CD4-positive, alpha-beta T cell treated with Interleukin-15 for 1 hour (primary cell): Measurements from ENCODE around the gene PDE11A.
"Not testable (repeated sequence)": the region's sequence is repeated elsewhere in the genome, so short reads cannot be mapped to it uniquely, and the experiment has no call there.

Source experiments
- DNase-seq: peaks from one replicate; pipeline ENCODE4 v3.0.0-alpha.2; 2020

PDE11A gene

DNA sequence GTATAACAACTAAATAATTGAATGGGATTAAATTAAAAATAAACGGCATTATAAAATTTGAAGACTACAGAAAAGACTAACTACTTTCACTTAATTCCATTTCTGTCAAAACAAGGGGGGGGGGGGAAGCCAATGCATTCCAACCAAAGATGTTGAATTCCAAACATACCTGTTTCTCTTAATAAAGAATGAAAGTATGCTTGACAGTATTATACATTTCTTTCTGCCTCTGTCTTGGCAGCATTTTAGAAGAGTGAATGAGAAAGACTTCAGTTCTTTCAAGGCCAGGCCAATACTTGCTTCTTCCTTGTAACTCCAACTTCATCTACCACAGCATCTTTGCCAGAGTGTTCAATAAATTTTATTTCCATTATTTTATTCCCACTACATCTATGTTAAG is 65.9 kb downstream of the PDE11A start:
- no peak for DNase-seq

GRCh38 chr2:178005756-178006155 is 66.8 kb downstream of the PDE11A start:
- no peak for DNase-seq

- DNase-seq = no peak
These were observed 70.5 kb downstream of the PDE11A start for GRCh38 chr2:178002038-178002437.

GRCh38 chr2:177998996-177999395 is 73.6 kb downstream of the PDE11A start:
- no peak for DNase-seq

- DNase-seq = no peak
These were observed 74.6 kb downstream of the PDE11A start for GRCh38 chr2:177998006-177998405.

GRCh38 chr2:177992992-177993391 is 79.6 kb downstream of the PDE11A start:
- DNase-seq = no peak

GRCh38 chr2:177989029-177989885 is 83.3 kb downstream of the PDE11A start:
- DNase-seq = no peak

DNA sequence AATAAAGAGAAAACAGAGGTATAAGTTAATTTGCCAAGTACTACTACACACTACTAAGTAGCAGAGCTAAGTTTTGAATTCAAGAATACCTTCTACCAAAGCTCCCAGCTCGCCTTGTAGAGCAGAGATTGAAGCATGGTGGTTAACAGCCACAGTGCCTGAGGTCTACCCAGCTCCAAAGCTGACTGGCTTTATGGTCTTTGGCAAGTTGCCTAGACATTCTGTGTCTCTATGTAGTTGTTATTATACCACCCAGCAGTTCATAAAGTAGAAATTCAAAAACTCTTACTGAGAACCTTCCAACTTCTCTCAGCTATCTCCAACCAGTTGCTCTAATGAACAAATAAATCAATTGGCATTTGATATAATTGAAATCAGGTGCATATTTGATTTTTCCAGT is 87.8 kb downstream of the PDE11A start:
- no peak for DNase-seq

- DNase-seq = no peak
These were observed 89.3 kb downstream of the PDE11A start for GRCh38 chr2:177983183-177983788.

DNA sequence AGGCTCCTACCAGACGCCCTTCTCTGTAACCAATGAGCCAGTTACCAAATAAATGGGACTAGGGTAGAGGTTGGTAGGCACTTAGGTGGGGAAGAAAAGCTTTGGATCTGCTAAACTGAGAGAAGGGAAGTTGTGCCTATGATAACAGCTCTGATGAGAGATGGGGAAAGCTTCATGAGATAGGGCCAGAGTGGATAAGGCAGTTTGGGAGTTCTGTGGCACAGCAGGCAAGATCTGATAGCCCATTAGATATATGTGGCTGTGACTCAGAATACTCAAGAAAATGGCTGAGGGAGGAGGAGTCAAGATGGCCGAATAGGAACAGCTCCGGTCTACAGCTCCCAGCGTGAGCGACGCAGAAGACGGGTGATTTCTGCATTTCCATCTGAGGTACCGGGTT is 99.8 kb downstream of the PDE11A start:
- no peak for DNase-seq

DNA sequence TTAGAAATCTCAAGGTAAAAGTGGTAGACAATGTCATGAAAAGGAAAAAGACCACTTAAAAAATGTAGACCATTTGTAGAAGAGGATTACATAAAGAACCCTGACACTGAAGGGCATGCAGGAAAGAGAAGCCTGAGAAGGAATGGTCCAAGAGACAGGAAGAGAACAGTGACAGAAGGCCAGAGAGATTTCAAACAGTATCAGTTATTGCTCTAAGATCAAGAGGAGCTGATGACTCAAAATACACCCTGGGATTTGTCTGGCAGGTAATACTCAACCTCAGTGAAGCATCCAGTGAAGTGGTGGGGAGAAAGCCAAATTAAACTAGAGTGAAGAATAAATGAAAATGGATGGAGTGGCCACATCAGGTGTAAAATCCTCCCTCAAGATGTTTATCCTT is 100.5 kb downstream of the PDE11A start:
- DNase-seq = no peak

- no peak for DNase-seq
These were observed 101.7 kb downstream of the PDE11A start for GRCh38 chr2:177970670-177971454.

- DNase-seq = no peak
These were observed 107.7 kb downstream of the PDE11A start for GRCh38 chr2:177964892-177965291.

DNA sequence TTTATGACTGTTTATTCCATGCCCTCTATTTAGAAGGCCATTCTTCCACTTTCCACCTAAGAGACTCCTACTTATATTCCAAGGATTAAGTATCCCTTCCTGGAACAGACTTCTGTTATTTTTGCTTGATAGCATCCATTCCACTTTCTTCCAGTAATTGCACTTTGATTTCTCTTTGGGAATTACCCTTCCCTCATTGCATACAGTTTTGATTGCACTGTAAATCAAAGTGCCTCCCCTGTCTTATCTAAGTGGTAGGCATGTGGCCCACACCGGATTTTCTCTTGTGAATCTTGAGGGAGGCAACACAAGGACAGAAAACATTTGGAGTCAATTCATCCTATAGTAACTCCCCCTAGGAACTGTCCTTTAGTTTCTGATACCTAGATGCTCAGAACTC is 120.4 kb downstream of the PDE11A start:
- DNase-seq = no peak

GRCh38 chr2:177947598-177947997 is 125.0 kb downstream of the PDE11A start:
- DNase-seq = not testable (repeated sequence)

DNA sequence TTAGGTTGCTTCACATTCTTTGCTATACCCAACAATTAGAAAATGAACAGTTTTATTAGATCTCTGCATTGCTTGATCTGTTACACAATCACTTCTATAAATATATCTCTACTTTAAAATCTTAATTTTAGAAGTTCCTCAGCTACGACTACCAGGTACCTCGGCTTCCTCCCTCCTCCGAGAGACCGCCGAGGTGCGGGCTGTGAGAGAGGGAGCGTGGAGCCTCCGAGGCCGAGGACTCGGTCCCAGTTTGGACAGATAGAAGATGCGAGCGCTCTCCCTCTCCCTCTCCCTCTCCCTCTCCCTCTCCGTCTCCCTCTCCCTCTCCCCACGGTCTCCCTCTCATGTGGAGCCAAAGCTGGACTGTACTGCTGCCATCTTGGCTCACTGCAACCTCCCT is 128.0 kb downstream of the PDE11A start:
- DNase-seq = not testable (repeated sequence)

GRCh38 chr2:177942731-177943130 is 129.8 kb downstream of the PDE11A start:
- no peak for DNase-seq

GRCh38 chr2:177939211-177939610 is 133.4 kb downstream of the PDE11A start:
- no peak for DNase-seq

DNA sequence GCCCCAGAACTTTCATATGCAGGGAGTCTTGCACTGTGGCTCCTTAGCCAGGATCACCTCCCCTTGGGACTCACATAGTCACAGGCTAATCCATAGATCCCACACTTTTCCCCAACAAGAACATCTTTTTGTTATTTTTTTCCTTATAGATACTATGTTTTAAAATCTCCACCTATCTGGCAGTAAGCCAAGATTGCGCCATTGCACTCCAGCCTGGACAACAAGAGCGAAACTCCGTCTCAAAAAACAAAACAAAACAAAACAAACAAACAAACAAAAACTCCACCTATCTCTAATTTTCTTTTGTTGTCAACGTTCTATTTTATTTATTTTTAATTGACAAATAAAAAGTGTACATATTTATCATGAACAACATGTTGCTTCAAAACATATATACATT is 141.7 kb downstream of the PDE11A start:
- no peak for DNase-seq

DNA sequence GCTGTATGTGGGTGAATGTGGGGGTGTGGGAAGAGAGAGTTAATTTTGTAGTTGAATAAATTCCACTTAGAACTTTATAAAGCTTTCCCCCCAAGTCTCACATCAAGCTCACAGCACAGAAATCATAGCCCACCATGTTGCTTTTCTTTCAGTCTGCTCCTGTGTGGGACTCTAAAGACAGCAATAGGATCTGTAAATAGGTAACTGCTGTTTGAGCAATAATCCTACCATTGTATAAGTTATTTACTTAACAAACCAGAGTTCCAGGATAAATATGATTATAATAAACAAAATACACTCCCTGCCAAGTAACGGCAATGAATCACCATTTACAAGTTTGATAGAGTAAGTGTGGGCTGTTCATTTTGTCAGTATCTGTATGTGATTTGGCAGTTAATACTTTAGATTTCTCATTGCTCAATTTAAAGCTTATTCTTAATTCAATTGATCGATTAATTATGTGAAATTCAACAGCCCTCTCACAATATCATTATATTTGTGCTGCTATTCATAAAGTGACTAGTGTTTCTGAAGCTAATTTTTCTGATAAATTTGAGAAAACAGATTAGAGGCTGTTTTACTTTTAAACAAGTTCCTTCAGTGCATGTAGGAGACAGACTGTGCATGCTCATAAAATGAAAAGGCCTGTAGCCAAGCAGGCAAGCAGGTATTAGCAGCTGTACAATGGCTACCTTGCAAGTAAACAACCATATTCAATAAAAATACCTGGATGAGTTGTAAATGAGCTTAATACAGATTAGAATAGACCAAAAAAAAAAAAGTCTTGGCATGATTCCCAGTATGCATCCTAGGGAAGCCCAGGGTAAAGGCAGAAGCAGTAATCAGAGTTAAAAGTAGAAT is 142.7 kb downstream of the PDE11A start:
- no peak for DNase-seq

DNA sequence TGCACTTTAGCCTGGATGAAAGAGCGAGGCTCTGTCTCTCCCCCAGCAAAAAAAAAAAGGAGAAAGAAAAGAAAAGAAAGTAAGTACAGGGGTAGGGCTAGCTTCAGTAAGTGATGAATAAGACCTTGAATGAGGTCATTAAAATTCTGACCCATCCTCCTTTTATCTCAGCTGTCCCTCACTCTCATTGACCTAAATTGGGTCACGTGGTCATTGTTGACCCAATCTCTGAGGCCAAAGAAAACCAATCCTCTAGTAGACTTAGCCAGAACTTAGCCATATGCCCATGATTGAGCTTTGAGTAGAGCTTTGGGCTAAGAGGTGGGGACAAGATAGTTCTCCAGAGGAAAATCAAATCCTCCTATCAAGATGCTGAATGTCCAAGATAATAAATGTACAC is 149.3 kb downstream of the PDE11A start:
- no peak for DNase-seq

GRCh38 chr2:177921726-177922125 is 150.9 kb downstream of the PDE11A start:
- no peak for DNase-seq

- no peak for DNase-seq
These were observed 155.4 kb downstream of the PDE11A start for GRCh38 chr2:177917169-177917568.
